ENCODE measurements around the gene FOLR2.

FOLR2 gene

DNA sequence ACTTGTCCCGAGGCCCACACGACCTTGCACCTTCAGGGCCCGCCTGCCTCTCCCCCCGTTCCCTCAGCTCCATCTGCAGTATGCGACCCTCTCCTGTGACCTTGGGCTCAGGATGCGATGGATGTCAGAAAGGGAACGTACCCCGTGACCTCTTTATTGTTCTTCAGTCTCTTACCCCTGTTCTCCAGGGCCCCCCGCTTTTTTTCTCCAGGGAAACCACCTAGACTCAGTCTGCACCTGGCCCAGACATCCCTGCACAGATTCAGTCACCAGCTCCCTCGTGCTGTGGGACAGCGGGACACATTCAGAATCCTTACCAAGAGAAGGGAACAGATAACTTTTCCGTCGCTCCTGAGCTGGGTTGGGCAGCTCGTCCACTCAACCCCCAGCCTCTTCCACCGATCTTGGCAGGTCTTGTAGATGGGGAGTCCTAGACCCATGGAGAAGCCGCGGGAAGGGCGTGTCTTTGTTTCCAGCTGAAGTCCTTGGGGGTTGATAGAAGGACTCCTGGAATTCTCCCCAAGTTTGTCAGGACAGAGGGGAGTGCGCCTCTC, 28.7 kb downstream of the FOLR2 start:
- Histone ChIP-seq H3K4me1 (ENCODE audit: low read length) (no peaks in the 10 kb centered on the region), H3K9me2 (replicated peaks; ENCODE audit: insufficient read depth, low read length) (no peaks in the 10 kb centered on the region), H4K20me1 (ENCODE audit: insufficient read depth, low read length) (no peaks in the 10 kb centered on the region), H3F3A (ENCODE audit: insufficient read depth, low read length) (no peaks in the 10 kb centered on the region), H3K4me3 (ENCODE audit: low read length) (no peak overlapping the region), H2AFZ (ENCODE audit: low read length) (no peak overlapping the region), H3K27me3 (replicated peaks; ENCODE audit: insufficient read depth, low read length) (peaks cover 25% of the 10 kb centered on the region), H3K9ac (ENCODE audit: low read length) (no peak overlapping the region), H3K36me3 (replicated peaks; ENCODE audit: insufficient read depth, low read length) (no peaks in the 10 kb centered on the region), H3K4me2 (ENCODE audit: low read depth, low read length) (no peak overlapping the region), H3K27ac (ENCODE audit: low read length) (no peak overlapping the region), H3K79me2 (ENCODE audit: low read length) (no peaks in the 10 kb centered on the region), H3K9me3 (replicated peaks; ENCODE audit: insufficient read depth, low read length) (no peaks in the 10 kb centered on the region)
- TF ChIP-seq, protein P1, sequence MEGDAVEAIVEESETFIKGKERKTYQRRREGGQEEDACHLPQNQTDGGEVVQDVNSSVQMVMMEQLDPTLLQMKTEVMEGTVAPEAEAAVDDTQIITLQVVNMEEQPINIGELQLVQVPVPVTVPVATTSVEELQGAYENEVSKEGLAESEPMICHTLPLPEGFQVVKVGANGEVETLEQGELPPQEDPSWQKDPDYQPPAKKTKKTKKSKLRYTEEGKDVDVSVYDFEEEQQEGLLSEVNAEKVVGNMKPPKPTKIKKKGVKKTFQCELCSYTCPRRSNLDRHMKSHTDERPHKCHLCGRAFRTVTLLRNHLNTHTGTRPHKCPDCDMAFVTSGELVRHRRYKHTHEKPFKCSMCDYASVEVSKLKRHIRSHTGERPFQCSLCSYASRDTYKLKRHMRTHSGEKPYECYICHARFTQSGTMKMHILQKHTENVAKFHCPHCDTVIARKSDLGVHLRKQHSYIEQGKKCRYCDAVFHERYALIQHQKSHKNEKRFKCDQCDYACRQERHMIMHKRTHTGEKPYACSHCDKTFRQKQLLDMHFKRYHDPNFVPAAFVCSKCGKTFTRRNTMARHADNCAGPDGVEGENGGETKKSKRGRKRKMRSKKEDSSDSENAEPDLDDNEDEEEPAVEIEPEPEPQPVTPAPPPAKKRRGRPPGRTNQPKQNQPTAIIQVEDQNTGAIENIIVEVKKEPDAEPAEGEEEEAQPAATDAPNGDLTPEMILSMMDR (IDR thresholded peaks at IDR 0.05; ENCODE audit: low read length): no peak
- no peak for TF ChIP-seq EZH2 (optimal IDR thresholded peaks at IDR 0.05; ENCODE audit: low read depth, low read length)
- TF ChIP-seq EZH2phosphoT487 (IDR thresholded peaks at IDR 0.05; ENCODE audit: low read length): no peak
- no peak for DNase-seq

GRCh38 chr11:72247584-72247983, 31.0 kb downstream of the FOLR2 start:
- Histone ChIP-seq H3K4me3 (ENCODE audit: low read length) (no peak overlapping the region), H3K9me2 (replicated peaks; ENCODE audit: insufficient read depth, low read length) (no peaks in the 10 kb centered on the region), H3K4me1 (ENCODE audit: low read length) (no peaks in the 10 kb centered on the region), H3K4me2 (ENCODE audit: low read depth, low read length) (no peak overlapping the region), H3K9me3 (replicated peaks; ENCODE audit: insufficient read depth, low read length) (no peaks in the 10 kb centered on the region), H3F3A (ENCODE audit: insufficient read depth, low read length) (no peaks in the 10 kb centered on the region), H3K79me2 (ENCODE audit: low read length) (no peaks in the 10 kb centered on the region), H2AFZ (ENCODE audit: low read length) (no peak overlapping the region), H3K27ac (ENCODE audit: low read length) (no peak overlapping the region), H3K27me3 (replicated peaks; ENCODE audit: insufficient read depth, low read length) (peaks cover 7% of the 10 kb centered on the region; the same call in 1 of the 2 replicates), H4K20me1 (ENCODE audit: insufficient read depth, low read length) (no peaks in the 10 kb centered on the region), H3K9ac (ENCODE audit: low read length) (no peak overlapping the region), H3K36me3 (replicated peaks; ENCODE audit: insufficient read depth, low read length) (no peaks in the 10 kb centered on the region)
- TF ChIP-seq, protein P1 (IDR thresholded peaks at IDR 0.05; ENCODE audit: low read length): no peak
- no peak for TF ChIP-seq EZH2 (optimal IDR thresholded peaks at IDR 0.05; ENCODE audit: low read depth, low read length)
- no peak for TF ChIP-seq EZH2phosphoT487 (IDR thresholded peaks at IDR 0.05; ENCODE audit: low read length)
- DNase-seq: no peak

- no peaks in the 10 kb centered on the region for H3K36me3 ChIP-seq (replicated peaks; ENCODE audit: insufficient read depth, low read length)
- no peaks in the 10 kb centered on the region for H3K9me2 ChIP-seq (replicated peaks; ENCODE audit: insufficient read depth, low read length)
- H3F3A ChIP-seq (ENCODE audit: insufficient read depth, low read length): peaks cover 6% of the 10 kb centered on the region
- no peak overlapping the region for H3K9ac ChIP-seq (ENCODE audit: low read length)
- H3K4me3 ChIP-seq (ENCODE audit: low read length): no peak overlapping the region
- 0 out of 2 replicates have a peak, but pooled peaks cover under 1% of the 10 kb centered on the region for H3K27me3 ChIP-seq (replicated peaks; ENCODE audit: insufficient read depth, low read length)
- no peaks in the 10 kb centered on the region for H4K20me1 ChIP-seq (ENCODE audit: insufficient read depth, low read length)
- no peak overlapping the region for H3K27ac ChIP-seq (ENCODE audit: low read length)
- no peak overlapping the region for H2AFZ ChIP-seq (ENCODE audit: low read length)
- TF ChIP-seq, protein P1 (IDR thresholded peaks at IDR 0.05; ENCODE audit: low read length): no peak
- no peak for TF ChIP-seq EZH2phosphoT487 (IDR thresholded peaks at IDR 0.05; ENCODE audit: low read length)
- no peak for TF ChIP-seq EZH2 (optimal IDR thresholded peaks at IDR 0.05; ENCODE audit: low read depth, low read length)
- H3K79me2 ChIP-seq (ENCODE audit: low read length): no peaks in the 10 kb centered on the region
- DNase-seq: no peak
- no peaks in the 10 kb centered on the region for H3K9me3 ChIP-seq (replicated peaks; ENCODE audit: insufficient read depth, low read length)
- H3K4me1 ChIP-seq (ENCODE audit: low read length): peaks cover 13% of the 10 kb centered on the region
- no peak overlapping the region for H3K4me2 ChIP-seq (ENCODE audit: low read depth, low read length)
Observed at GRCh38 chr11:72249961-72250360, 33.4 kb downstream of the FOLR2 start.

Data from MM.1S (cell line).